Heart left ventricle (tissue), 13 donors: ENCODE data around the gene TRAF4.

Experiments used
- POLR2A ChIP-seq, 2 donors: fragments of 450-650 bp; IDR thresholded peaks; one replicate each; pipeline ENCODE4 v1.6.1; 2017; ENCODE audit warnings: antibody characterized with exemption in 2 of 2, mild to moderate bottlenecking in 2 of 2, moderate library complexity in 2 of 2
- TF ChIP-seq, protein P1 (sequence below), 12 donors: fragments of 200-600 bp; sonication (generic) in 4 of 12; IDR thresholded peaks; one replicate each; pipeline versions ENCODE4 v1.5.0 to v1.8.0; 2018 to 2022; ENCODE audit warnings: antibody characterized with exemption in 12 of 12, mild to moderate bottlenecking in 5 of 12
- donor health status: ischemic (EF 13 %, LVEDD 7.1; RV severe dilation, severe dysfunction).
- donor health status: DM: no; HTN: yes; CAD: no.
- donor health status: DM: no; HTN: no; CAD: no.
- donor health status: ischemic (EF 25% LVEDD 6.9; RV normal size, moderate dysfunction).
- donor health status: ischemic (EF 25% LVEDD 5.7; RV mildly dilated, moderate dysfunction).
- donor health status: ischemic (EF 35%, LVEDD 5.7; RV mildly dilated, moderate dysfunction).
- donor health status: nonischemic (EF 11% LVEDD 7.7; RV severe dilation, severe dysfunction).
- donor health status: DM: yes; HTN: yes; CAD: no.
- donor health status: PGD.
- donor health status: ischemic (EF 29% LVEDD 5.4; RV normal size, mild dysfunction).
- donor health status: nonischemic (EF 23%, LVEDD 6.1; RV moderate dilation, normal function).

- TF ChIP-seq, protein P1, sequence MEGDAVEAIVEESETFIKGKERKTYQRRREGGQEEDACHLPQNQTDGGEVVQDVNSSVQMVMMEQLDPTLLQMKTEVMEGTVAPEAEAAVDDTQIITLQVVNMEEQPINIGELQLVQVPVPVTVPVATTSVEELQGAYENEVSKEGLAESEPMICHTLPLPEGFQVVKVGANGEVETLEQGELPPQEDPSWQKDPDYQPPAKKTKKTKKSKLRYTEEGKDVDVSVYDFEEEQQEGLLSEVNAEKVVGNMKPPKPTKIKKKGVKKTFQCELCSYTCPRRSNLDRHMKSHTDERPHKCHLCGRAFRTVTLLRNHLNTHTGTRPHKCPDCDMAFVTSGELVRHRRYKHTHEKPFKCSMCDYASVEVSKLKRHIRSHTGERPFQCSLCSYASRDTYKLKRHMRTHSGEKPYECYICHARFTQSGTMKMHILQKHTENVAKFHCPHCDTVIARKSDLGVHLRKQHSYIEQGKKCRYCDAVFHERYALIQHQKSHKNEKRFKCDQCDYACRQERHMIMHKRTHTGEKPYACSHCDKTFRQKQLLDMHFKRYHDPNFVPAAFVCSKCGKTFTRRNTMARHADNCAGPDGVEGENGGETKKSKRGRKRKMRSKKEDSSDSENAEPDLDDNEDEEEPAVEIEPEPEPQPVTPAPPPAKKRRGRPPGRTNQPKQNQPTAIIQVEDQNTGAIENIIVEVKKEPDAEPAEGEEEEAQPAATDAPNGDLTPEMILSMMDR (IDR thresholded peaks at IDR 0.05) = no peak
- no peak for TF ChIP-seq POLR2A (IDR thresholded peaks at IDR 0.05)
These were observed 28.6 kb upstream of the TRAF4 start for GRCh38 chr17:28715217-28715616.
